UCSD-AML1 (cell line): ENCODE data around the gene COL4A1.

Source experiments
- DNase-seq: peaks from one replicate; lab custom pipeline; 2025; ENCODE audit not compliant: unreplicated experiment; lab: John Stamatoyannopoulos, UW

The COL4A1 gene

GRCh38 chr13:110306960-110307766 is at the start of gene COL4A1, which contains the start of gene COL4A2:
Gene COL4A1 (minus strand): TSS chr13:110307157. CDS start chr13:110307027, 130 bp downstream.
Gene COL4A2 (plus strand): TSS chr13:110307284. CDS start chr13:110307904, 620 bp downstream.
- no peak for DNase-seq

- DNase-seq, result no peak
Measured at GRCh38 chr13:110356362-110356761, 49.4 kb upstream of the COL4A1 start.

GRCh38 chr13:110354715-110355473 is 47.9 kb upstream of the COL4A1 start:
- no peak for DNase-seq

GRCh38 chr13:110354123-110354627 is 47.2 kb upstream of the COL4A1 start:
- DNase-seq, result no peak

- DNase-seq, result no peak
Measured at GRCh38 chr13:110353339-110353977, 46.5 kb upstream of the COL4A1 start.

- no peak for DNase-seq
Measured at GRCh38 chr13:110352735-110353134, 45.8 kb upstream of the COL4A1 start.

GRCh38 chr13:110351636-110352420 is 44.9 kb upstream of the COL4A1 start:
- no peak for DNase-seq

GRCh38 chr13:110350509-110350908 is 43.6 kb upstream of the COL4A1 start:
- no peak for DNase-seq

- no peak for DNase-seq
Measured at GRCh38 chr13:110350049-110350448, 43.1 kb upstream of the COL4A1 start.

GRCh38 chr13:110349239-110349638 is 42.3 kb upstream of the COL4A1 start:
- no peak for DNase-seq

- no peak for DNase-seq
Measured at GRCh38 chr13:110348309-110349105, 41.5 kb upstream of the COL4A1 start.

- DNase-seq, result no peak
Measured at GRCh38 chr13:110347535-110348308, 40.8 kb upstream of the COL4A1 start.

- no peak for DNase-seq
Measured at GRCh38 chr13:110347088-110347487, 40.1 kb upstream of the COL4A1 start.

- DNase-seq, result no peak
Measured at GRCh38 chr13:110346661-110347067, 39.7 kb upstream of the COL4A1 start.

GRCh38 chr13:110345701-110346100 is 38.7 kb upstream of the COL4A1 start:
- DNase-seq, result no peak

GRCh38 chr13:110345266-110345665 is 38.3 kb upstream of the COL4A1 start:
- no peak for DNase-seq

GRCh38 chr13:110344320-110344719 is 37.4 kb upstream of the COL4A1 start:
- no peak for DNase-seq

GRCh38 chr13:110343241-110343865 is 36.4 kb upstream of the COL4A1 start:
- no peak for DNase-seq

- DNase-seq, result no peak
Measured at GRCh38 chr13:110342474-110342873, 35.5 kb upstream of the COL4A1 start.
